ENCODE measurements around the gene NOXA1.

DNA sequence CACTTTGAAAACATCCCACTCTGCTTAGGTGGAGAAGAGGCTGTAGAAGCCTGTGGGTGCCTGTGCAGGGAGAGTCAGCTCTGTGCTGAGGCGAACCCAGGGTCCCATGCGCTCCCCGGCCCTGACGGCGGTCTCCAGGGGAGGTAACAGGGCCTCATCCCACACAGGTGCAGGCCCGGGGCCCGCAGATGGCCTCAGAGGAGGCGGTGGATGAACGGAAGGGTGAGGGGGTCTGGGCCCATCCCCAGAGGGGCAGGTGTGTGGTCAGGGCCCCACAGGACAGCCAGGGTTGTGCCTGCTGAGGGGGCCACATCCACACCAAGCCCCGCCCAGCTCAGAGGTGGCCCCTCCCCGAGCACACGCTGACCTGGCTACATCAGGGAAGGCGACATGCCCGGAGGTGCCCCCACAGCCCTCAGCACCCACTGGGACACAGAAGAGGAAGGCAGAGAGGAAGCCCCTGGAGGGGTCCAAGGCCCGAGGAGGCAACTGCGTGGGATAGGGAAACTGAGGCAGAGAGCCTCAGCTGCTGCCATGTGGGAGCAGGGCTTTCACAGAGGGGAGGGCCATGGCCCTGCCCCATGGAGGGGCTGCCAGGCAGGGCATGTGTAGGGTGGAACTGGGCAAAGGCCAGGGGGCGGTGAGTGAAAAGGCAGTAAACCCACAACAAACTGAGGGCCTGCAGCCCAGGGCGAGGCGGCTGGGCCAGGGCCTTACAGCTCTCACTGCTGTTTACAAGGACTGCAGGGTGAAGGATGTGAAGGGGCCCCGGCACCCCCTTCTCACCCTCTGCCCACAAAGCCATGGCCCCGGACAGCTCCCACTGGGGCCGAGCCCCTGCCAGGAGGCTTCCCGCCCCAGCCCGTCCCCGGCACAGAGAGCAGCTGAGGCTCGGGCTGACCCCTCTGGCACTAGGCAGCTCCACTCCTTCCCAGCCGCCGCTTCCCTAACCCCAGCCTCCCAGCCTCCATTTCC lies 29.7 kb upstream of the NOXA1 start:
- TF ChIP-seq, protein P1, sequence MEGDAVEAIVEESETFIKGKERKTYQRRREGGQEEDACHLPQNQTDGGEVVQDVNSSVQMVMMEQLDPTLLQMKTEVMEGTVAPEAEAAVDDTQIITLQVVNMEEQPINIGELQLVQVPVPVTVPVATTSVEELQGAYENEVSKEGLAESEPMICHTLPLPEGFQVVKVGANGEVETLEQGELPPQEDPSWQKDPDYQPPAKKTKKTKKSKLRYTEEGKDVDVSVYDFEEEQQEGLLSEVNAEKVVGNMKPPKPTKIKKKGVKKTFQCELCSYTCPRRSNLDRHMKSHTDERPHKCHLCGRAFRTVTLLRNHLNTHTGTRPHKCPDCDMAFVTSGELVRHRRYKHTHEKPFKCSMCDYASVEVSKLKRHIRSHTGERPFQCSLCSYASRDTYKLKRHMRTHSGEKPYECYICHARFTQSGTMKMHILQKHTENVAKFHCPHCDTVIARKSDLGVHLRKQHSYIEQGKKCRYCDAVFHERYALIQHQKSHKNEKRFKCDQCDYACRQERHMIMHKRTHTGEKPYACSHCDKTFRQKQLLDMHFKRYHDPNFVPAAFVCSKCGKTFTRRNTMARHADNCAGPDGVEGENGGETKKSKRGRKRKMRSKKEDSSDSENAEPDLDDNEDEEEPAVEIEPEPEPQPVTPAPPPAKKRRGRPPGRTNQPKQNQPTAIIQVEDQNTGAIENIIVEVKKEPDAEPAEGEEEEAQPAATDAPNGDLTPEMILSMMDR (IDR thresholded peaks at IDR 0.05), result no peak
- no peak for TF ChIP-seq POLR2A (IDR thresholded peaks at IDR 0.05)

All from right lobe of liver (tissue), 4 donors.